ENCODE data around the gene UGP2. TPM values are rescaled to one million over a fixed set of nuclear protein-coding genes. Genes with fewer than 3 reads are reported as not detected.

Gene UGP2
- total and polyA plus RNA-seq, 2 of the 8 experiments (the other 6 are each of a cell fraction or from before 2014, with no cell fraction given): 278 to 956 TPM

GRCh38 chr2:63840081-63840784 is 1.5 kb upstream of the UGP2 start (continued):
- TF ChIP-seq CHD7 (IDR thresholded peaks at IDR 0.05; ENCODE audit: insufficient replicate concordance, low read length) (no peak), EP300 (IDR thresholded peaks at IDR 0.05; ENCODE audit: borderline replicate concordance in 1 of 2, low read depth in 2 of 2, low read length in 2 of 2) (no peak), SIN3A (conservative IDR thresholded peaks at IDR 0.05 in 1 of 2, IDR thresholded peaks at IDR 0.05 in 1 of 2; ENCODE audit: low read depth in 1 of 2, low read length in 2 of 2) (peak; percentile 76 to 92), E2F6 (IDR thresholded peaks at IDR 0.05) (no peak), HDAC2 (IDR thresholded peaks at IDR 0.05; ENCODE audit: borderline replicate concordance in 1 of 2, low read depth in 2 of 2, low read length in 2 of 2) (peak in 1 of 2 experiments; percentile 86; a peak in 1 of 4 replicates), CTBP2 (IDR thresholded peaks at IDR 0.05; ENCODE audit: borderline replicate concordance, insufficient read depth, insufficient read length, low read length) (no peak)

Data from H1 (cell line).